ENCODE data around the gene AOX1.
"Not testable (repeated sequence)": the region's sequence is repeated elsewhere in the genome, so short reads cannot be mapped to it uniquely, and the experiment has no call there.

The AOX1 gene

GRCh38 chr2:200602584-200602983, 16.8 kb downstream of the AOX1 start:
- DNase-seq (ENCODE audit: low read depth): no peak

GRCh38 chr2:200603972-200604371, 18.2 kb downstream of the AOX1 start:
- no peak for DNase-seq (ENCODE audit: low read depth)

GRCh38 chr2:200604571-200605255, 18.9 kb downstream of the AOX1 start:
- DNase-seq (ENCODE audit: low read depth): no peak

GRCh38 chr2:200608341-200609027, 22.7 kb downstream of the AOX1 start:
- DNase-seq (ENCODE audit: low read depth): no peak

GRCh38 chr2:200609028-200609614, 23.3 kb downstream of the AOX1 start:
- DNase-seq (ENCODE audit: low read depth): no peak

- DNase-seq (ENCODE audit: low read depth): not testable (repeated sequence)
Observed at GRCh38 chr2:200610217-200610616, 24.4 kb downstream of the AOX1 start.

GRCh38 chr2:200613692-200614091, 27.9 kb downstream of the AOX1 start:
- no peak for DNase-seq (ENCODE audit: low read depth)

- DNase-seq (ENCODE audit: low read depth): no peak
Observed at GRCh38 chr2:200614249-200614648, 28.4 kb downstream of the AOX1 start.

- no peak for DNase-seq (ENCODE audit: low read depth)
Observed at GRCh38 chr2:200615247-200615646, 29.4 kb downstream of the AOX1 start.

GRCh38 chr2:200616193-200616592, 30.4 kb downstream of the AOX1 start:
- DNase-seq (ENCODE audit: low read depth): no peak

GRCh38 chr2:200616656-200617055, 30.8 kb downstream of the AOX1 start:
- no peak for DNase-seq (ENCODE audit: low read depth)

GRCh38 chr2:200617156-200618053, 31.6 kb downstream of the AOX1 start:
- DNase-seq (ENCODE audit: low read depth): no peak

GRCh38 chr2:200618054-200618419, 32.2 kb downstream of the AOX1 start:
- DNase-seq (ENCODE audit: low read depth): no peak

- DNase-seq (ENCODE audit: low read depth): no peak
Observed at GRCh38 chr2:200618590-200619021, 32.8 kb downstream of the AOX1 start.

GRCh38 chr2:200619279-200619678, 33.5 kb downstream of the AOX1 start:
- DNase-seq (ENCODE audit: low read depth): no peak

GRCh38 chr2:200620606-200621390, 35.0 kb downstream of the AOX1 start:
- no peak for DNase-seq (ENCODE audit: low read depth)

- DNase-seq (ENCODE audit: low read depth): no peak
Observed at GRCh38 chr2:200622106-200622505, 36.3 kb downstream of the AOX1 start.

GRCh38 chr2:200624026-200624425, 38.2 kb downstream of the AOX1 start:
- DNase-seq (ENCODE audit: low read depth): no peak

GRCh38 chr2:200624658-200625057, 38.8 kb downstream of the AOX1 start:
- DNase-seq (ENCODE audit: low read depth): no peak

- DNase-seq (ENCODE audit: low read depth): no peak
Observed at GRCh38 chr2:200625282-200625681, 39.5 kb downstream of the AOX1 start.

- DNase-seq (ENCODE audit: low read depth): no peak
Observed at GRCh38 chr2:200625958-200626363, 40.1 kb downstream of the AOX1 start.

Measured in activated T-cell treated with anti-CD3 and anti-CD28 coated beads for 1 hour (primary cell).